K562 (cell line): Measurements from ENCODE around the gene ROMO1. TPM values are rescaled to one million over a fixed set of nuclear protein-coding genes. Genes with fewer than 3 reads are reported as not detected.
A peak's percentile ranks its signal among the peaks of the same experiment; 100 is the strongest.

Experiments used
- BRD4 ChIP-seq: fragments of 200-600 bp; sonication (generic); IDR thresholded peaks from 2 replicates; pipeline ENCODE4 v1.6.1; 2017; ENCODE audit warnings: inconsistent platforms
- CUX1 ChIP-seq: fragments of 200-800 bp; sonication (Bioruptor generic); IDR thresholded peaks from 2 replicates; pipeline ENCODE4 v1.6.1; 2016; ENCODE audit warnings: missing genetic modification characterization, missing compliant biosample characterization
- ETV1 ChIP-seq: fragments of 450-650 bp; conservative IDR thresholded peaks from 2 replicates; pipeline ENCODE4 v1.6.1; 2016; ENCODE audit warnings: missing genetic modification characterization, control low read depth, low read depth, missing compliant biosample characterization
- MBD2 ChIP-seq: sonication (generic); IDR thresholded peaks from 2 replicates; pipeline ENCODE4 v1.6.1; 2016; ENCODE audit warnings: low read depth, borderline replicate concordance
- POLR2AphosphoS2 ChIP-seq: IDR thresholded peaks from 2 replicates; pipeline ENCODE4 v1.6.1; 2012; ENCODE audit warnings: low read length, improper control_type of control experiment
- RERE ChIP-seq: sonication (generic); formaldehyde crosslinking; IDR thresholded peaks from 2 replicates; pipeline ENCODE4 v1.8.0; 2023; ENCODE audit warnings: missing genetic modification reagents, mild to moderate bottlenecking, borderline replicate concordance
- SUPT5H ChIP-seq: fragments of 450-650 bp; IDR thresholded peaks from 2 replicates; pipeline ENCODE4 v1.6.1; 2016
- TAF1 ChIP-seq: IDR thresholded peaks from 2 replicates; pipeline ENCODE4 v1.6.1; 2011; ENCODE audit warnings: mild to moderate bottlenecking, low read length, moderate library complexity; ENCODE audit not compliant: insufficient read depth, control insufficient read depth, severe bottlenecking; ENCODE audit errors: extremely low read depth
- ZNF232 ChIP-seq: sonication (generic); formaldehyde crosslinking; IDR thresholded peaks from 2 replicates; pipeline ENCODE4 v1.8.0; 2022; ENCODE audit warnings: mild to moderate bottlenecking, missing genetic modification reagents
- polyA plus RNA-seq, 8 experiments: library from polyadenylated mRNA; depleted of rRNA in 4 of 8; stranded (reverse) in 5 of 8; unstranded in 3 of 8; fragments of >200 nt; fragmentation: Nextera tagmentation in 2 of 8; fragmentation: Illumina TruSeq in 1 of 8; extraction: Ambion mirVana in 2 of 8; extraction: Trizol in 1 of 8; gene quantifications; 2 replicates each; pipeline versions ENCODE4 v1.2.1 to v1.2.3, GENCODE V29; 2011 to 2014; ENCODE audit warnings: inconsistent platforms in 1 of 8, missing spikeins in 1 of 8
- total RNA-seq, 7 experiments: library from RNA; depleted of rRNA in 6 of 7; stranded (reverse); fragments of >200 nt in 6 of 7; fragmentation: Illumina TruSeq in 2 of 7; extraction: Trizol in 2 of 7; gene quantifications; 2 replicates each; pipeline versions ENCODE4 v1.2.1 to v1.2.3, GENCODE V29; 2011 to 2021; ENCODE audit warnings: low replicate concordance in 1 of 7
- TF ChIP-seq, protein P1 (sequence below): fragments of 450-650 bp; IDR thresholded peaks from 2 replicates; pipeline ENCODE4 v1.7.1; 2018; ENCODE audit warnings: mild to moderate bottlenecking, low read depth; ENCODE audit not compliant: partially characterized antibody
- TF ChIP-seq, protein P2 (sequence below): fragments of 250-450 bp; sonication (Bioruptor Pico); IDR thresholded peaks from 2 replicates; pipeline ENCODE4 v1.5.1; 2021; ENCODE audit warnings: mild to moderate bottlenecking

Gene ROMO1
- total and polyA plus RNA-seq, 9 of the 15 experiments (the other 6 are each of a cell fraction or from before 2014, with no cell fraction given): 31.8 to 741 (median 226) TPM

DNA sequence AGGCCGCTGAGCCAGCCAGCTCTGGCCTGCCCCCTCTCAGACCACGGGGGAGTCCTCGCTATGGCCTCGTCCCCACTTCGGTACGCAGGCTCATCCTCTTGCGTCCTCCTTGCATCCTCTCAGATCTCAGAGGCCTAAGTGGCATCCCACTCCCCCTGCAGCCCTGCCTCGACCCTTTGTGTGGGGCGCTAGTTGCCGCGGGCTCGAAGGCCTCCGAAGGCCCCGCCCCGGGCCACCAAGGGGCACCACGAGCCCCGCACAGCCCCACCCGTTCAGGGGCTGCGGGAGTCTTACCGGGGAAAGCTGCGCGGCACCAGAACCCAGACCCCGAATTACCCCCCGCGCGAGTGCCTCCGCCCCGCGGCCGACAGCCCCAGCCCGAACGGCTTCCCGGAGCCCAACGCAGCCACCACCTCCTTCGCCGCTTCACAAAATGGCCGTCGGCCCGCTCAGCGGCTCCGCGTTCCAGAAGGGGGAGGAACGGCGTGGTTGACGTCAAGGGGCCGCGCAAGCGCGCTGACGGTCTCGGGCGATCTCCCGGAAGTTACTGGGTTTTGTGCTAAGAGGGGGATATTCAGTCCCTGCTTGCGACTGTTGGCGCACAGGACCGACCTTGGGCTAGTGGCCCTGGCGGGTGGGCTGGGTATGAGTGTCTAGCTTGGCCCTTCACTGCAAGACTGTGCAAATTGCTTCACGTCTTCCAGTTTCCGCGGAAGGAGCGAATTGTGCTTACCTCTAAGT, 34.6 kb upstream of the ROMO1 start, which contains the start of the genes CPNE1 and RBM12 (continued):
- TF ChIP-seq RERE (no peak), TAF1 (peak; percentile 97), ETV1 (tag) (peak; percentile 80), CUX1 (CRISPR knock-in tag) (no peak), POLR2AphosphoS2 (0 out of 2 replicates have a peak, but pooled peaks have one; percentile 61), SUPT5H (peak; percentile 98), BRD4 (peak; percentile 96), ZNF232 (CRISPR knock-in tag) (no peak), MBD2 (peak; percentile 69; the same call in 1 of the 2 replicates)
- TF ChIP-seq, protein P1, sequence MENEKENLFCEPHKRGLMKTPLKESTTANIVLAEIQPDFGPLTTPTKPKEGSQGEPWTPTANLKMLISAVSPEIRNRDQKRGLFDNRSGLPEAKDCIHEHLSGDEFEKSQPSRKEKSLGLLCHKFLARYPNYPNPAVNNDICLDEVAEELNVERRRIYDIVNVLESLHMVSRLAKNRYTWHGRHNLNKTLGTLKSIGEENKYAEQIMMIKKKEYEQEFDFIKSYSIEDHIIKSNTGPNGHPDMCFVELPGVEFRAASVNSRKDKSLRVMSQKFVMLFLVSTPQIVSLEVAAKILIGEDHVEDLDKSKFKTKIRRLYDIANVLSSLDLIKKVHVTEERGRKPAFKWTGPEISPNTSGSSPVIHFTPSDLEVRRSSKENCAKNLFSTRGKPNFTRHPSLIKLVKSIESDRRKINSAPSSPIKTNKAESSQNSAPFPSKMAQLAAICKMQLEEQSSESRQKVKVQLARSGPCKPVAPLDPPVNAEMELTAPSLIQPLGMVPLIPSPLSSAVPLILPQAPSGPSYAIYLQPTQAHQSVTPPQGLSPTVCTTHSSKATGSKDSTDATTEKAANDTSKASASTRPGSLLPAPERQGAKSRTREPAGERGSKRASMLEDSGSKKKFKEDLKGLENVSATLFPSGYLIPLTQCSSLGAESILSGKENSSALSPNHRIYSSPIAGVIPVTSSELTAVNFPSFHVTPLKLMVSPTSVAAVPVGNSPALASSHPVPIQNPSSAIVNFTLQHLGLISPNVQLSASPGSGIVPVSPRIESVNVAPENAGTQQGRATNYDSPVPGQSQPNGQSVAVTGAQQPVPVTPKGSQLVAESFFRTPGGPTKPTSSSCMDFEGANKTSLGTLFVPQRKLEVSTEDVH: no peak
- TF ChIP-seq, protein P2, sequence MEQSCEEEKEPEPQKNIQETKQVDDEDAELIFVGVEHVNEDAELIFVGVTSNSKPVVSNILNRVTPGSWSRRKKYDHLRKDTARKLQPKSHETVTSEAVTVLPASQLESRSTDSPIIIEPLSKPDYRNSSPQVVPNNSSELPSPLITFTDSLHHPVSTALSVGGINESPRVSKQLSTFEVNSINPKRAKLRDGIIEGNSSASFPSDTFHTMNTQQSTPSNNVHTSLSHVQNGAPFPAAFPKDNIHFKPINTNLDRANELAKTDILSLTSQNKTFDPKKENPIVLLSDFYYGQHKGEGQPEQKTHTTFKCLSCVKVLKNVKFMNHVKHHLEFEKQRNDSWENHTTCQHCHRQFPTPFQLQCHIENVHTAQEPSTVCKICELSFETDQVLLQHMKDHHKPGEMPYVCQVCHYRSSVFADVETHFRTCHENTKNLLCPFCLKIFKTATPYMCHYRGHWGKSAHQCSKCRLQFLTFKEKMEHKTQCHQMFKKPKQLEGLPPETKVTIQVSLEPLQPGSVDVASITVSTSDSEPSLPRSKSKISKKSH: no peak
